ENCODE measurements around the gene CHFR. TPM values are rescaled to one million over a fixed set of nuclear protein-coding genes. Genes with fewer than 3 reads are reported as not detected.

CHFR gene
- total RNA-seq, 1 donor from 2014 or later, result 56.2 TPM

DNA sequence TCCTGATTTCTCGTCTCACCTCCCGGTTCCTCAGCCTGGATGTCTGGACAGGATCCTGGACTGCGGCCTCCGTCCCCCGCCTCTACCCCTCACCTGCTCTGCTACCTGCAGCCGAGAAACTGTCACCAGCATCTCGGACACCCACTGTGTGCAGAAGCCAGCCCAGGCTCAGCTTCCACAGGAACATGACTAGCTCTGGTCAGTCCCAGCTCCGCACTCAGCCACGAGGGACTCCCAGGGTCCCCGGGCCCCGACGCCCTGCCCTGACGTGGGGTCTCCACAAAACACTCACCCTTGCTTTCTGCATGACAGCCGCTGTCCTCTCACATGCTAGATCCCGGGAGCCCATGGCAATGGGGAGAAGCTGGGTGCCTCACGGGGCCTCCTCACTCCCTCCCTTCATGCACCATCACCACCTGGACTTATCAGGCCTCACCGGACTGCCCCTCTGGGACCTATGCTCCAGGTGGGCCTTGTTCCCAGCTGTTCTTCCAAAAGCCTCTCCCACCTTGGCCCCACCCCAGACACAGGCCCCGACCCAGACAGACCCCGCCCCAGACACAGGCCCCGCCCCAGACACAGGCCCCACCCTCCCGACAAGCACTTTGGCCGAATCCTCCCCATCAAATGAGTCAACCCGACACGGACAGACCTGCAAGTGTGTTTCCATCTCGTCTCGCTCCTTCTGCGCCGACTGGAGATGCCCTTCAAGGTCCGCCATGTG, 98.9 kb downstream of the CHFR start:
- Mint-ChIP-seq H3K27me3 (ENCODE audit: low read depth) (no peaks in the 10 kb centered on the region), H3K27ac (ENCODE audit: unreplicated experiment) (peak overlapping the region; percentile 22), H3K4me1 (ENCODE audit: low read depth) (no peaks in the 10 kb centered on the region), H3K9me3 (ENCODE audit: low read depth) (no peaks in the 10 kb centered on the region), H3K4me3 (ENCODE audit: unreplicated experiment) (no peak overlapping the region), H3K36me3 (ENCODE audit: low read depth) (peaks cover 48% of the 10 kb centered on the region)
- DNase-seq (ENCODE audit: low spot score), result no peak
- TF ChIP-seq, protein P1, sequence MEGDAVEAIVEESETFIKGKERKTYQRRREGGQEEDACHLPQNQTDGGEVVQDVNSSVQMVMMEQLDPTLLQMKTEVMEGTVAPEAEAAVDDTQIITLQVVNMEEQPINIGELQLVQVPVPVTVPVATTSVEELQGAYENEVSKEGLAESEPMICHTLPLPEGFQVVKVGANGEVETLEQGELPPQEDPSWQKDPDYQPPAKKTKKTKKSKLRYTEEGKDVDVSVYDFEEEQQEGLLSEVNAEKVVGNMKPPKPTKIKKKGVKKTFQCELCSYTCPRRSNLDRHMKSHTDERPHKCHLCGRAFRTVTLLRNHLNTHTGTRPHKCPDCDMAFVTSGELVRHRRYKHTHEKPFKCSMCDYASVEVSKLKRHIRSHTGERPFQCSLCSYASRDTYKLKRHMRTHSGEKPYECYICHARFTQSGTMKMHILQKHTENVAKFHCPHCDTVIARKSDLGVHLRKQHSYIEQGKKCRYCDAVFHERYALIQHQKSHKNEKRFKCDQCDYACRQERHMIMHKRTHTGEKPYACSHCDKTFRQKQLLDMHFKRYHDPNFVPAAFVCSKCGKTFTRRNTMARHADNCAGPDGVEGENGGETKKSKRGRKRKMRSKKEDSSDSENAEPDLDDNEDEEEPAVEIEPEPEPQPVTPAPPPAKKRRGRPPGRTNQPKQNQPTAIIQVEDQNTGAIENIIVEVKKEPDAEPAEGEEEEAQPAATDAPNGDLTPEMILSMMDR (IDR thresholded peaks at IDR 0.05), result no peak

DNA sequence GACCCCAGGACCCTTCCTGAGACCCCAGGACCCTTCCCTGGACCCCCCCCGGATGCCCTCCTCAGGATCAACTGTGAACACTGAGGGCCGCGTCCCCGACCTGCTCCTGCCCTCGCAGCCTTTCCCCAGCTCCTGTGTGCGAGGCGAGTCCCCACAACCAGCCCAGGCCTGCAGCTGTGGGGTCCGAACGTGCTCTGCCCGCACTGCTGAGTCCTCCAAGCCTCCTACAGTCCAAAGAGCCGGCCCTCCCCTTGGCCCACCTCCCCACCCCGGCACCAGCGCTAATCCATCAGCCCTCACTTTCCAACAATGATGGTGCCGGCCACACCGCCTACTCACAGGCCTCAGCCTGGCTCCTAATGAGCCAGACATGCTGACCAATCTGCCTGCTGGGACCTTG, 99.5 kb downstream of the CHFR start:
- no peak for DNase-seq (ENCODE audit: low spot score)
- Mint-ChIP-seq H3K4me3 (ENCODE audit: unreplicated experiment) (no peak overlapping the region), H3K27ac (ENCODE audit: unreplicated experiment) (peak overlapping the region; percentile 22), H3K9me3 (ENCODE audit: low read depth) (no peaks in the 10 kb centered on the region), H3K27me3 (ENCODE audit: low read depth) (no peaks in the 10 kb centered on the region), H3K36me3 (ENCODE audit: low read depth) (peaks cover 52% of the 10 kb centered on the region), H3K4me1 (ENCODE audit: low read depth) (no peaks in the 10 kb centered on the region)
- TF ChIP-seq, protein P1 (IDR thresholded peaks at IDR 0.05), result no peak

DNA sequence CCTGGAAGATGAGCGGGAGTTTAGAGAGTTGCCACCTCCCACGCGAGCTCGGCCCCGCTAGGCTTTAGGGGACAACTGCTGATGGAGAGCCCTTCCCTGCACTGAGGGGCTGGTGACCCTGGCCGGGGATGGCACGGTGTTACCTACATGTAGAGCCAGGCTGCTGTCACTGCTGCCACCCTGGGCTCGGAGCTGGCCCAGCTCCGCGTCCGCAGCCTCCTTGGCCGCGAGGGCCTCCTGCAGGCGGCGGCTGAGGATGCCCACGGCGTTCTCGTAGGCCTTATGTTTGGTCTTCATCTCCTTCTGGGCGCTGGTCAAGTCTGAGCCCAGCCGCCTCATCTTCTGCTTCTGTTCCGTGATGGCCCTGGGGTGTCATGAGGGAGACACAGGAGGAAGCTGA, 101.2 kb downstream of the CHFR start:
- no peaks in the 10 kb centered on the region for H3K4me1 Mint-ChIP-seq (ENCODE audit: low read depth)
- H3K27me3 Mint-ChIP-seq (ENCODE audit: low read depth), result no peaks in the 10 kb centered on the region
- H3K27ac Mint-ChIP-seq (ENCODE audit: unreplicated experiment), result no peak overlapping the region
- TF ChIP-seq, protein P1 (IDR thresholded peaks at IDR 0.05), result no peak
- H3K9me3 Mint-ChIP-seq (ENCODE audit: low read depth), result no peaks in the 10 kb centered on the region
- H3K4me3 Mint-ChIP-seq (ENCODE audit: unreplicated experiment), result no peak overlapping the region
- no peak for DNase-seq (ENCODE audit: low spot score)
- H3K36me3 Mint-ChIP-seq (ENCODE audit: low read depth), result peaks cover 50% of the 10 kb centered on the region

DNA sequence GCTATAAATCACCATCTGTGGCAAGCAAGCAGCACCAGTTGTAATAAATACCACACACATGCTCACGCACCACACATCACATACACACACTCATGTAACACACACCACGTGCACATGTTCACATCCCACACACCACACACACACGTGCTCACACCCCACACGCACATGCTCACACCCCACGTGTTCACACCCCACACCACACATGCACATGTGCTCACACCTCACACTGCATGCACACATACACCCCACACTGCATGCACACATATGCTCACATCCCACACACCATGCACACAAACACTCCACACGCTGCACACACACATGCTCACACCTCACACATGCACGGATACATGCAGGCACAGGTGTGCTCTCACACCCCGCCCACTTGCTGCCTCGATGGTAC, 102.8 kb downstream of the CHFR start:
- Mint-ChIP-seq H3K36me3 (ENCODE audit: low read depth) (peaks cover 58% of the 10 kb centered on the region), H3K27me3 (ENCODE audit: low read depth) (no peaks in the 10 kb centered on the region)
- TF ChIP-seq, protein P1 (IDR thresholded peaks at IDR 0.05), result no peak

DNA sequence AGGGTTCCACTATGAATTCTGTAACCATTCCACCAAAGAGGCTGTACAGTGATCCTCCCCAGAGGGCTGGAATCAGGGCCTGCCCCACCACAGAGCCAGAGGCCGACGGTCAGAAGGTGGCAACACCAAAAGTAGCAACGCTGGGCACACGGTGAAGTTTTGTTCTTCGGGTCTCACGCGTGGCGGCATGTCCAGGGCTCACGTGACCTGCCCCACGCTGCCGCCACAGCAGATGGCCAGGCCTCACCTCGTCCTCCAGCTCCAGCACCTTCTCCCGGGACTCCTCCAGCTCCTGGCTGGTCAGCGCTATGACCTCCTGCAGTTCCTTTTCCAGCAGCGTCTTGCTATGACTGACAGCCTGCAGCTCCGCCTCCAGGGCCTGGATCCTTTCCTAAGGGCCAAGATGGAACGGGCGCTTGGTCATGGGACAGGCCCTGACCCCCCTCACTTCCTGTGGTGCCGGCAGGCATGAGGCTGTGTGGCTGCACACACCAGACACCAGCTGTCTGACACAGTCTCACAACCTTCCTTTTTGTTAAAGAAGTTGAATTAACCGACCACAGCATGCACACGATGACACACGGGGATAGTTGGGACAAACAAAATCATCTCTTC, 103.4 kb downstream of the CHFR start:
- TF ChIP-seq, protein P1 (IDR thresholded peaks at IDR 0.05), result no peak
- no peak for DNase-seq (ENCODE audit: low spot score)
- Mint-ChIP-seq H3K9me3 (ENCODE audit: low read depth) (no peaks in the 10 kb centered on the region), H3K27me3 (ENCODE audit: low read depth) (no peaks in the 10 kb centered on the region), H3K36me3 (ENCODE audit: low read depth) (peaks cover 55% of the 10 kb centered on the region), H3K4me3 (ENCODE audit: unreplicated experiment) (no peak overlapping the region), H3K4me1 (ENCODE audit: low read depth) (no peaks in the 10 kb centered on the region), H3K27ac (ENCODE audit: unreplicated experiment) (peak overlapping the region; percentile 32)

More for the DNA sequence above, 102.8 kb downstream of the CHFR start:
- no peak overlapping the region for H3K4me3 Mint-ChIP-seq (ENCODE audit: unreplicated experiment)
- H3K4me1 Mint-ChIP-seq (ENCODE audit: low read depth), result no peaks in the 10 kb centered on the region
- DNase-seq (ENCODE audit: low spot score), result no peak
- no peaks in the 10 kb centered on the region for H3K9me3 Mint-ChIP-seq (ENCODE audit: low read depth)
- peak overlapping the region; percentile 65 for H3K27ac Mint-ChIP-seq (ENCODE audit: unreplicated experiment)

Other genes starting within 250 kb of the CHFR start
- gene POLE, start 200.3 kb downstream of the CHFR start, total RNA-seq, result 44.7 to 65.7 TPM (median 48.0 TPM) in 3 replicates
- 18.5 to 19.5 TPM (median 19.0 TPM) in 3 replicates for gene PXMP2, start 200.0 kb downstream of the CHFR start, total RNA-seq
- gene PGAM5, start 176.8 kb downstream of the CHFR start, total RNA-seq, result 18.8 to 22.1 TPM (median 19.9 TPM) in 3 replicates
- 94.7 to 96.4 TPM (median 95.9 TPM) in 3 replicates for gene ANKLE2, start 125.8 kb downstream of the CHFR start, total RNA-seq
- gene GOLGA3, start 58.7 kb downstream of the CHFR start, total RNA-seq, result 144 to 199 TPM (median 148 TPM) in 3 replicates
- gene ZNF605, start 68.7 kb upstream of the CHFR start, total RNA-seq, result 17.1 to 26.3 TPM (median 18.1 TPM) in 3 replicates
- gene ZNF26, start 98.8 kb upstream of the CHFR start, total RNA-seq, result 8.0 to 10.0 TPM (median 9.6 TPM) in 3 replicates
- 32.0 to 42.0 TPM (median 33.2 TPM) in 3 replicates for gene ZNF84, start 149.9 kb upstream of the CHFR start, total RNA-seq
- 13.0 to 16.6 TPM (median 13.3 TPM) in 3 replicates for gene ZNF140, start 193.3 kb upstream of the CHFR start, total RNA-seq
- gene ZNF891, start 242.7 kb upstream of the CHFR start, total RNA-seq, result 1.0 to 1.8 TPM (median 1.3 TPM) in 3 replicates
- 9.2 to 12.5 TPM (median 11.4 TPM) in 3 replicates for gene ZNF10, start 243.0 kb upstream of the CHFR start, total RNA-seq